ENCODE data around the gene SSPN. TPM values are rescaled to one million over a fixed set of nuclear protein-coding genes. Genes with fewer than 3 reads are reported as not detected.

SSPN gene
- total and polyA plus RNA-seq, 9 of the 15 experiments (the other 6 are each of a cell fraction or from before 2014, with no cell fraction given): 0.40 TPM; not detected in 8

GRCh38 chr12:26269562-26270284 is 74.3 kb downstream of the SSPN start:
- intact Hi-C loops (cut with micrococcal nuclease): no loop called here
- Histone ChIP-seq H3K4me3 (no peak overlapping the region), H4K20me1 (replicated peaks; ENCODE audit: control insufficient read depth, insufficient read depth, low read length) (no peaks in the 10 kb centered on the region), H3K27me3 (ENCODE audit: control insufficient read depth in 2 of 2, insufficient read depth in 2 of 2, low read length in 2 of 2) (no peaks in the 10 kb centered on the region), H3K4me1 (replicated peaks in 1 of 2; ENCODE audit: control insufficient read depth in 2 of 2, insufficient read depth in 2 of 2, low read length in 2 of 2) (peaks cover 18 to 39% of the 10 kb centered on the region in 2 experiments; a peak in 4 of 5 replicates), H3K79me2 (ENCODE audit: control insufficient read depth, insufficient read depth, low read length) (no peaks in the 10 kb centered on the region), H3K4me2 (ENCODE audit: insufficient read depth, low read length) (no peak overlapping the region), H3K9me3 (replicated peaks; ENCODE audit: control insufficient read depth, insufficient read depth, low read depth, low read length) (no peaks in the 10 kb centered on the region), H3K9ac (ENCODE audit: insufficient read depth in 1 of 2, low read depth in 2 of 2, low read length in 2 of 2) (no peak overlapping the region), H3K27ac (ENCODE audit: extremely low read depth, low read depth, low read length) (no peak overlapping the region), H3K9me1 (ENCODE audit: control insufficient read depth, insufficient read depth, low read length) (no peaks in the 10 kb centered on the region), H2AFZ (ENCODE audit: low read depth, low read length) (peak overlapping the region; percentile 27; the same call in 1 of the 2 replicates), H3K36me3 (ENCODE audit: control insufficient read depth, insufficient read depth, low read length) (no peaks in the 10 kb centered on the region)
- ATAC-seq (no peak), FAIRE-seq (no peak), DNase-seq (ENCODE audit: extremely low read depth in 1 of 4, low spot score in 3 of 4) (no peak)
- WGBS (ENCODE audit: insufficient coverage, low coverage, missing lambda C conversion rate): 95% methylated on average over 8 of the region's 8 CpGs
- CTCF ChIA-PET (ENCODE audit: low intra/inter-chr PET ratio): no interaction called here
- TF ChIP-seq SRSF1 (IDR thresholded peaks at IDR 0.05; ENCODE audit: low read depth, low read length) (no peak), ZBTB12 (CRISPR knock-in tag; IDR thresholded peaks at IDR 0.05) (no peak), ZNF280A (IDR thresholded peaks at IDR 0.05; ENCODE audit: low read depth, partially characterized antibody) (no peak), ZNF121 (CRISPR knock-in tag; conservative IDR thresholded peaks at IDR 0.05) (no peak), CBFA2T2 (conservative IDR thresholded peaks at IDR 0.05) (0 out of 2 replicates have a peak, but pooled peaks have one; percentile 8), EGR1 (conservative IDR thresholded peaks at IDR 0.05) (peak; percentile 59), NR2C1 (IDR thresholded peaks at IDR 0.05) (no peak), NR2C1 (tag; IDR thresholded peaks at IDR 0.05) (no peak), NRF1 (conservative IDR thresholded peaks at IDR 0.05 in 1 of 2, IDR thresholded peaks at IDR 0.05 in 1 of 2) (no peak), ZFP1 (CRISPR knock-in tag; IDR thresholded peaks at IDR 0.05) (0 out of 2 replicates have a peak, but pooled peaks have one; percentile 46), ZNF316 (IDR thresholded peaks at IDR 0.05) (peak; percentile 14; the same call in 1 of the 2 replicates), ZNF785 (CRISPR knock-in tag; IDR thresholded peaks at IDR 0.05) (no peak), KAT7 (CRISPR knock-in tag; IDR thresholded peaks at IDR 0.05; ENCODE audit: borderline replicate concordance) (no peak), ZNF41 (CRISPR knock-in tag; conservative IDR thresholded peaks at IDR 0.05) (no peak), ZNF707 (CRISPR knock-in tag; conservative IDR thresholded peaks at IDR 0.05) (no peak)
- TF ChIP-seq, protein P1, sequence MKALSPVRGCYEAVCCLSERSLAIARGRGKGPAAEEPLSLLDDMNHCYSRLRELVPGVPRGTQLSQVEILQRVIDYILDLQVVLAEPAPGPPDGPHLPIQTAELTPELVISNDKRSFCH (CRISPR knock-in tag; IDR thresholded peaks at IDR 0.05): no peak
- TF ChIP-seq, protein P1 (tag; IDR thresholded peaks at IDR 0.05): no peak
- POLR2A ChIA-PET: interaction anchor here (0.5 to 1.5 kb wide), 2 partner anchors 9 to 432 kb away, joined by 3 to 6 read pairs; no protein-coding TSS in a partner anchor
- no TSS peak for BruUV-seq (replicated peaks)
- in situ Hi-C loops (cut with MboI): no loop called here

All from K562 (cell line).